ENCODE data around the gene IL17RD. TPM values are rescaled to one million over a fixed set of nuclear protein-coding genes. Genes with fewer than 3 reads are reported as not detected.
A peak's percentile ranks its signal among the peaks of the same experiment; 100 is the strongest.
"Not testable (repeated sequence)": the region's sequence is repeated elsewhere in the genome, so short reads cannot be mapped to it uniquely, and the experiment has no call there.

IL17RD gene
- polyA plus RNA-seq, 3 donors, result 49.5 to 60.5 (median 58.4) TPM

- DNase-seq (ENCODE audit: extremely low read depth in 1 of 11, low read depth in 9 of 11, low spot score in 4 of 11), result no peak
These were observed 54.9 kb downstream of the IL17RD start for GRCh38 chr3:57110214-57110613.

GRCh38 chr3:57109437-57110199 lies 55.5 kb downstream of the IL17RD start:
- no peak for DNase-seq (ENCODE audit: extremely low read depth in 1 of 11, low read depth in 9 of 11, low spot score in 4 of 11)

DNA sequence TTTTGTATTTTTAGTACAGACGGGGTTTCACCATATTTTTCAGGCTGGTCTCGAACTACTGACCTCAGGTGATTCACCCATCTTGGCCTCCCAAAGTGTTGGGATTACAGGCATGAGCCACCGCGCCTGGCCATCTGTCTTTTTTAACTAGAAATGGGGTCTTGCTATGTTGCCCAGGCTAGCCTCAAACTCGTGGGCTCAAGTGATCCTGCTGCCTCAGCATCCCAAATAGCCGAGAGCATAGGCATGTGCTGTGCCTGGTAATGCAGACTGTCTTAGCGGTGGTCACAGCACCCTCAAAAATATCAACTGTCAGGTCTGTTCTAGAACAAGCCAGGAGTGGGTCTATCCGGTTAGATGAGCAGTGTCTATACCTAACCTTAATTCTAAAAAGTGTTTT lies 56.5 kb downstream of the IL17RD start:
- DNase-seq (ENCODE audit: extremely low read depth in 1 of 11, low read depth in 9 of 11, low spot score in 4 of 11), result no peak

- no peak for DNase-seq (ENCODE audit: extremely low read depth in 1 of 11, low read depth in 9 of 11, low spot score in 4 of 11)
These were observed 59.6 kb downstream of the IL17RD start for GRCh38 chr3:57105585-57105984.

- DNase-seq (ENCODE audit: extremely low read depth in 1 of 11, low read depth in 9 of 11, low spot score in 4 of 11), result peak in 10 of 11 donors; percentile 54 to 84 (median 73)
These were observed 65.0 kb downstream of the IL17RD start for GRCh38 chr3:57100046-57100695.

DNA sequence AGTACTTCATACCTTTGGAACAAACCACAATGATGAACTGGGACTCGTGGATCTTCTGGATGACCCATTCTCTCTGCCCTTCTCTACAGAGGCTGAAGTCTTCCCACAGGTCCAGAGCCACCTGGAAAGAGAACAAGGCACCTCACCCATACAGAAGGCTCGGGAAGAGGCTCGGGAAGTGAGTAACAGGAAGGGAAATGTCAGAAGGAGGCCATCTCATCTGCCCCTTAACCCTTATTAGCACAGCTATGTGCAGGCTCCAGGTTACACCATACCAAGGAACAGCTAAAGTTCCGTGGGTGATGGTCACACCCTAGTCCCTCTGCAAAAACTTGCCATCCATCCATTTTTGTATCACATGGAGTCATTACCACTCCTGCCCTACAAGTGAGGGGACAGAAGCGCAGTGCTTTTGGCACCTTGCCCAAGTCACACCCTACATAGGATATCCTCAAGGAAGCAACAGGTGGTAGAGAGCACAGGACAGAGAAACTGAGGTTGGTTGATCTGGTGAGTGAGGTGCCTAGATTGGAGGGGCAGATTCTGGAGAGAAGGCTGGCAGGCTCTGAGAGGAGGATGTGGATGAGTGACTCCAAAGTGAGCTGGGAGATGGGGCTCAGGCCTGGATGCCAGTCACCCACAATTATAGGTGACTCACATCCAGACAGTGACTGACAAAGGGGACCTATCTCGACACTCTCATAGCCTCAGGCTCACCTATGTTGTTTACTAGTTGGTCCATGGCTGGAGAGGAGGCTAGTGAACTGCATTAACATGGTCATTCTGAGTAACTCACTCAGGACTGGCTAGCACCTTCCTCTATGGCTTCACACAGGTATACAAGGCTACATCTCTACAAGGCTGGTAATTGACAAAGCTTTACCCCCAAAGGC lies 66.5 kb downstream of the IL17RD start:
- no peak for DNase-seq (ENCODE audit: extremely low read depth in 1 of 11, low read depth in 9 of 11, low spot score in 4 of 11)

DNA sequence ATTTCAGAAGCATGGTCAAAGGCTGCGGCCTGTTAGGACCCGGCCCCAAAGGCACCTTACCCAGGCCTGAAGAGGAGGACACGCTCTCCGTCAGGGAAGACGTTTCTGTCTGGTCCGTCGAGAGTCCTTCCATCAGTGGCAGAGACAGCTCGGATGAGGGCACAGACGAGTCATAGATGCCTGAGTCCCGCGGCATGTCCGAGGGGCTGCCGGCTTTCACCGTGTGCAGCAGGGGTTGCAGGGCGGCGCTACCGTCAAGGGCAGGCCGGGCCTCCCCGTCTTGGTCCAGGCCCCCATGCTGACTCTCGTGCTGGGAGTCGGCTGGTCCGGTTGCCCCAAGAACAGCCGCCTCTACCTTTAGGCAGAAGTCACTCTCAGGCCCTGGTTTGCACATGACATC lies 67.6 kb downstream of the IL17RD start:
- DNase-seq (ENCODE audit: extremely low read depth in 1 of 11, low read depth in 9 of 11, low spot score in 4 of 11), result no peak

DNA sequence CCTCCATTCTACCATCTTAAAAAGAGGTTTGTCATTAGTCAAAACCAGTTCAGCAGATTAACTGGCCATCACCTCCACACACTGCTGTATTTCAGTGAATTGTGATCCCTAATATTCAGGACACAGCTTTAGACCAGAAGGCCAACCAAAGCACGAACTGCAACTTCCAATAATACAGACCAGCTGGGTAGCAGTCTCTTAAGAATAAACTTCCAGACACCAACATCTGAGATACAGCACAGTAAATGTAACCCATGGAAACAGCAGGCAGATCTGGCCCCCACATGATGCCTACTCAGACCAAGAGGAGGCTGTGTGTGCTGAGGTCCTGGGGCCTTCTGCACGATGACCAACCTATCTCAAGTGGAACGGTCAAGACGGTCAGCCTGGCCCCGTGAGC lies 69.8 kb downstream of the IL17RD start:
- no peak for DNase-seq (ENCODE audit: extremely low read depth in 1 of 11, low read depth in 9 of 11, low spot score in 4 of 11)

DNA sequence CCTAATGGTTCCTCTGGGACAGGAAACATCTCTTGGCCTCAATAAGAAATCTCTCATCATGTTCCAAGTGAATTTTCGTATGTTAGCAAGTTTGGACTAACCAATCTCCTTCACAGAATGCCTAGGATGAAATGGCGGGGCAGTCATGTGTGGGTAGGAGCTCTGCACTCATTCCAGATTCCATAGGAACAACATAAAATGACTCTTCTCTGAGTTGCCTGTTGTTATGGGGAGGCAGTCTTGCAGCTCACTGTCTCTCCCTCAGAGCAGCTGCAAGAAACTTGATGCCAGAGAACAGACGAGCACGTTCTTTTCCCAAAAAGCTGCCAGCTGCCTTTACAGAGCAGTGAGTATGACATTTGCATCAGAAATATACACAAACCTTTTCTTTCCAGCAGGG lies 70.6 kb downstream of the IL17RD start:
- DNase-seq (ENCODE audit: extremely low read depth in 1 of 11, low read depth in 9 of 11, low spot score in 4 of 11), result no peak

DNA sequence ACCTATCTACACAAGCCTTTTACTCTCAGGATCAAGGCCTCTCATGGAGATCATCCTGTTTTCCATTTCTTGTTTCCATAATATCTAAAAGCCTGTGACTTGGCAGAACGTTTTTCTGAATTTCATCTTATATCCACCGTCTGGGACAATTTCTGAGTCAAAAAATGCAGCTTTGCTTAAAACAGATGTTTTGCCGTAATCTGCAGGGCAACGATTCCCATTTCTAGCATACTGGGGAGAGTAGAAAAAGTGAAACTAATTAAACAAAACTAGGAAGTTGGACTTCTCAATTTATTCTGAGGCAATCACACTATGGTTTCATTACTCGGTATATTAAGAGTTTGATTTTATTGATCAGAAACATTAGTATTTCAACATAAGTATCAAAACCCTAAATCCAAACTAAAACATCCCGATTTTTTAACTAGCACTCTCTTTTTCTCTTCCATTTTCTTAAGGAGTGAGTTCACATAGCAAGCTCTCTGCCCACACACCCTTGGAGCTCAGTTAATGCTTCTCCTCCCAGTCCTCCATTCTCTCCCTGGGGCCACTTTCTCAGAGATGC lies 71.1 kb downstream of the IL17RD start:
- DNase-seq (ENCODE audit: extremely low read depth in 1 of 11, low read depth in 9 of 11, low spot score in 4 of 11), result no peak

DNA sequence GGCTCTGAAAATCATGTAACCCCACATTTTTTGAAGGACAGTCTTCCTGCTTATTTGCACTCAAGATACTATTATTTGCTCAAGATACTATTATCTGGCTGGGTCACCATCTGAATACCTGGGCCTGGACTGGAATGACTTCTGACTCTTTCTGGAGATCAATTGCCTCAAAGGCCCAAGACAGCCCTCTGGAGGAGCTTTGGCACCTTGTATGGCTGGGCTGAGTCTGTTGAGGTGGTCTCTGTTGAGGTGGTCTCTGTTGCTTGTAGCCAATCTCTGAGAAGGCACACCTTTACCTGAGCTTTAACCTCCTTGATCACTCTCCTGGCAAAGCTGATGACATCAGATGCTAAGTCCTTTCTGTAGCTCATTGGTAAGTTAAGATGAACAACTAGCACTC lies 71.7 kb downstream of the IL17RD start:
- DNase-seq (ENCODE audit: extremely low read depth in 1 of 11, low read depth in 9 of 11, low spot score in 4 of 11), result no peak

DNA sequence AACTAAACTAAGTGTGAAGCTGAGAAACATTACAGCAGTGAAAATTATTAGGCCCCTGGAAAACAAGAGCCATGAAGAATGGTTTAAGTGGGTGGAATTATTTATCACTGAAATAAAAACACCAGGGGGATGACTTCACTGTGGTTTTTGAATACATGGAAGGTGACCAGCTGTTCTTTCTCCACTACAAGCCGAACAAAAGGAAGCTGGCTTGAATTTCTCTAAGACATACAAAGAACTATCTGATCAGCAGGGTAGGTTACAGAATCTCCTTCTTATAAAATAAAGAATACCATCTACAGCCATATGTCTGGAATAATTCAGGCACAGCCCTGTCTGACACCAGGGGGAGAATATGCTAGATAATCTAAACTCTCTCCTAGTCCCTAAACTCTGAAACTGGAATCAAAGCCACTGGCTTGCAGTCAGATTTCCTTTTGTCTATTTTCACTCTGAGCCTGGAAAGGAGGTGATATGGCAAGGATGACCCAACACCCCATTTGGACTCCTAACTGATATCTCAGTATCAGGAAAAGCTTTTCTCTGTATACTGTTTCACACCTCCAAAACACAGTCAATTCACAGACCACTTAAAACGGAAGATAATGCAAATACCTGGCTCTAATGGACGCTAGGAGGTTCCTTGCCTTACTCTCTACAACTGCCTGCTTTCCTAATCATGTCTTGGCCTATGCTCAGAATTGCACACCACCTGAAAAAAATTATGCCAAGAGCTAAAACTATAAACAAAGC lies 73.5 kb downstream of the IL17RD start:
- peak in 1 of 11 donors; percentile 39 for DNase-seq (ENCODE audit: extremely low read depth in 1 of 11, low read depth in 9 of 11, low spot score in 4 of 11)

DNA sequence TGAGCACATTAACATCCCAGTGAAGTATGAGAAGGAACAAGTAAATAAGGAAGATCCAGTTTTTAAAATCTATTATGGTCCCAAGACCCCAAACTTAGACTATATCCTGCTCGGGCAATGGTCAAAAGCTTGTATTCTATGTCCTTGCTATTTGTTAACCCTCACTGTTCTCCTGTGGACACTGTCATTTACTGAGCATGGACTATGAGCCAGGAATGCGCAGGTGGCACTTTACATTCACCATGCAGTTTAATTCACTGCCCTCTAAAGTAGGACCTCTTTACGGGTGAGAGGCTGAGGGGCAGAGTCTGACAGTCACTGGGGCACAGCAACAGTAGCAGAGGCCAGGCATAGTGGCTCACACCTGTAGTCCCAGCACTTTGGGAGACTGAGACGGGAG lies 76.1 kb downstream of the IL17RD start:
- no peak for DNase-seq (ENCODE audit: extremely low read depth in 1 of 11, low read depth in 9 of 11, low spot score in 4 of 11)

DNA sequence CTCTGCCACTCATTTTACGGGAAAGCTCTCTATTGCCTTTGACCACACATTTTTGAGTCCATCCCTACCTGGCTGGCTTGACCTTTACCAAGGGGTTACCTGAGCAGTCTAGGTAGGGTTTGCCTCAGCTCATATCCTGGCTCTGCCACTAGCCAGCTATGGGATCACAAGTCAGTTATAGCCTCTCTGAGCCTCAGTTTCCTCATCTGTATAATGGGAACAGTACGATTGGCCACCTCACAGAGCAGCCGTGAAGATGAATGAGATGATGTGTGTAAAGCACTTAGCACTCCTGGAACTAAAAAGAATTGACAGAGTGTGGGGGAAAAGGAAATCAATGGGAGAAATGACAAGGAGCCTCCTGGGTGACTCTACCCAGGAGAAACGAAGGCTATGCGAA lies 76.7 kb downstream of the IL17RD start:
- DNase-seq (ENCODE audit: extremely low read depth in 1 of 11, low read depth in 9 of 11, low spot score in 4 of 11), result no peak

GRCh38 chr3:57087361-57088092 lies 77.6 kb downstream of the IL17RD start:
- no peak for DNase-seq (ENCODE audit: extremely low read depth in 1 of 11, low read depth in 9 of 11, low spot score in 4 of 11)

DNA sequence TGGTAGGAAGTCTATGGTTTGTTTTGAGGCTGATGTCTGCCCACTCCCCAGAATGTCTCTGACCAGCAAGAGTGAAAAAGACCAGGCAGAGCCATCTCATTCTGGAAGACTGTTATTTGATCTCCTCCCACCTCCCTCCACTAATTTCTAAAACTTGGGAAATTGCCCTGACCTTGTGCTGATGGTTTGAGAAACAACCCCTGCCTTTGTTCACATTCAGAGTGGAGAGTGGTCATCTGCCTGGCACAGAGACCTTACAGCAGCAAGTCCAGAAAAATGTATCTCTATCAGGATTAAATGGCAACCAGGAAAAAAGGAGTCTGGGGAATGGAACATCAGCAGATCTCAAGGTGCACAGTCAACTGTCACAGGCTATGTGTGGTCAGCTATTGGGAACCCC lies 79.0 kb downstream of the IL17RD start:
- no peak for DNase-seq (ENCODE audit: extremely low read depth in 1 of 11, low read depth in 9 of 11, low spot score in 4 of 11)

DNA sequence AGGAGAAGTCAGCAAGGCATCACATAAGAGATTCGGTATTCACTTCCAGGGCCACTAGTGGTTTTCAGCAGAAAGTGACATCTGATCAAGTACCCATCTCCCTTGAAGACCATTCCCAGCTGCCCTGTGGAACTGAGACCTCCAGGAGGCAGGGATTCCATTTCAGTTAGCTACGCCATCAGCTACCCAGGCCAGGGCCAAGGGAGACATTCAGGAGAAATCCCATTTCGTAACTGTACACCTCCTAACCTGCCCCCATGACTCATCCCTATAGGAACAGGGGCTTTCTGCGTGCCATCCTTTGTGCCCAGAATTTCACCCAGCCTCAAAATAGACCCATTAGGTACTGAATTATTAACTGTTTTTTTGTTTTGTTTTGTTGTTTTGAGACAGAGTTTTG lies 79.9 kb downstream of the IL17RD start:
- DNase-seq (ENCODE audit: extremely low read depth in 1 of 11, low read depth in 9 of 11, low spot score in 4 of 11), result no peak

GRCh38 chr3:57083266-57083995 lies 81.7 kb downstream of the IL17RD start:
- DNase-seq (ENCODE audit: extremely low read depth in 1 of 11, low read depth in 9 of 11, low spot score in 4 of 11), result not testable (repeated sequence)
